Measurements from ENCODE around the gene LAYN. TPM values are rescaled to one million over a fixed set of nuclear protein-coding genes. Genes with fewer than 3 reads are reported as not detected.

The LAYN gene
- total and polyA plus RNA-seq, 9 of the 15 experiments (the other 6 are each of a cell fraction or from before 2014, with no cell fraction given): not detected

DNA sequence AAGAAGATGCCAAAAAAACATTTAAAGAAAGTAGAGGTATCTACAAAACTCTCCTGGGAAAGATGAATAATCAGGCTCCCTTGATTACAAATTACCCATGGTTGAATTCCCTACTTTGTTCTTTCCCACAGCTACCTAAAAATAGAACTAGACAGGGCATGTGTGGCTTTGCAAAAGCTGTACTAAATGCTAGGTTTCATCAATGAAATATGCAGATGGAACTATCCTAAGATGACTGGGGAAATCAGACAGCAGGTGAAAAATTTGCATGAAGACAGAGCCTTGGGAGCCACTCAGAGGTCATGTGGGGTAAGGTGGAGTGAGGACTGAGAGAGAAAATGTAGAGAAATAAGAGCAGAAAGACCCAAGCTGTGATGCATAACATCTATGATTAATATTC lies 14.7 kb downstream of the LAYN start:
- Histone ChIP-seq H2AFZ (ENCODE audit: low read depth, low read length) (no peak overlapping the region), H3K4me3 (no peak overlapping the region), H3K9ac (ENCODE audit: insufficient read depth in 1 of 2, low read depth in 2 of 2, low read length in 2 of 2) (no peak overlapping the region), H3K9me3 (replicated peaks; ENCODE audit: control insufficient read depth, insufficient read depth, low read depth, low read length) (no peaks in the 10 kb centered on the region), H3K27ac (ENCODE audit: extremely low read depth, low read depth, low read length) (no peak overlapping the region), H4K20me1 (replicated peaks; ENCODE audit: control insufficient read depth, insufficient read depth, low read length) (no peaks in the 10 kb centered on the region), H3K9me1 (ENCODE audit: control insufficient read depth, insufficient read depth, low read length) (no peaks in the 10 kb centered on the region), H3K36me3 (ENCODE audit: control insufficient read depth, insufficient read depth, low read length) (no peaks in the 10 kb centered on the region), H3K4me1 (replicated peaks in 1 of 2; ENCODE audit: control insufficient read depth in 2 of 2, insufficient read depth in 2 of 2, low read length in 2 of 2) (no peaks in the 10 kb centered on the region), H3K4me2 (ENCODE audit: insufficient read depth, low read length) (no peak overlapping the region), H3K27me3 (ENCODE audit: control insufficient read depth in 2 of 2, insufficient read depth in 2 of 2, low read length in 2 of 2) (peaks cover 0 to 4% of the 10 kb centered on the region in 2 experiments; a peak in 3 of 5 replicates), H3K79me2 (ENCODE audit: control insufficient read depth, insufficient read depth, low read length) (no peaks in the 10 kb centered on the region)
- ATAC-seq: no peak
- no TSS peak for BruUV-seq (replicated peaks)
- POLR2A ChIA-PET: no interaction called here
- CTCF ChIA-PET (ENCODE audit: low intra/inter-chr PET ratio): interaction anchor here (0.7 kb wide), 1 partner anchor 12 kb away, joined by 3 read pairs; no protein-coding TSS in a partner anchor
- FAIRE-seq: no peak
- no peak for DNase-seq (ENCODE audit: extremely low read depth in 1 of 4, low spot score in 3 of 4)
- in situ Hi-C loops (cut with MboI): no loop called here
- intact Hi-C loops (cut with micrococcal nuclease): no loop called here
- TF ChIP-seq CTBP1 (IDR thresholded peaks at IDR 0.05; ENCODE audit: borderline replicate concordance) (no peak), ILF3 (IDR thresholded peaks at IDR 0.05; ENCODE audit: borderline replicate concordance) (no peak), CC2D1A (IDR thresholded peaks at IDR 0.05) (no peak)
- TF ChIP-seq, protein P1, sequence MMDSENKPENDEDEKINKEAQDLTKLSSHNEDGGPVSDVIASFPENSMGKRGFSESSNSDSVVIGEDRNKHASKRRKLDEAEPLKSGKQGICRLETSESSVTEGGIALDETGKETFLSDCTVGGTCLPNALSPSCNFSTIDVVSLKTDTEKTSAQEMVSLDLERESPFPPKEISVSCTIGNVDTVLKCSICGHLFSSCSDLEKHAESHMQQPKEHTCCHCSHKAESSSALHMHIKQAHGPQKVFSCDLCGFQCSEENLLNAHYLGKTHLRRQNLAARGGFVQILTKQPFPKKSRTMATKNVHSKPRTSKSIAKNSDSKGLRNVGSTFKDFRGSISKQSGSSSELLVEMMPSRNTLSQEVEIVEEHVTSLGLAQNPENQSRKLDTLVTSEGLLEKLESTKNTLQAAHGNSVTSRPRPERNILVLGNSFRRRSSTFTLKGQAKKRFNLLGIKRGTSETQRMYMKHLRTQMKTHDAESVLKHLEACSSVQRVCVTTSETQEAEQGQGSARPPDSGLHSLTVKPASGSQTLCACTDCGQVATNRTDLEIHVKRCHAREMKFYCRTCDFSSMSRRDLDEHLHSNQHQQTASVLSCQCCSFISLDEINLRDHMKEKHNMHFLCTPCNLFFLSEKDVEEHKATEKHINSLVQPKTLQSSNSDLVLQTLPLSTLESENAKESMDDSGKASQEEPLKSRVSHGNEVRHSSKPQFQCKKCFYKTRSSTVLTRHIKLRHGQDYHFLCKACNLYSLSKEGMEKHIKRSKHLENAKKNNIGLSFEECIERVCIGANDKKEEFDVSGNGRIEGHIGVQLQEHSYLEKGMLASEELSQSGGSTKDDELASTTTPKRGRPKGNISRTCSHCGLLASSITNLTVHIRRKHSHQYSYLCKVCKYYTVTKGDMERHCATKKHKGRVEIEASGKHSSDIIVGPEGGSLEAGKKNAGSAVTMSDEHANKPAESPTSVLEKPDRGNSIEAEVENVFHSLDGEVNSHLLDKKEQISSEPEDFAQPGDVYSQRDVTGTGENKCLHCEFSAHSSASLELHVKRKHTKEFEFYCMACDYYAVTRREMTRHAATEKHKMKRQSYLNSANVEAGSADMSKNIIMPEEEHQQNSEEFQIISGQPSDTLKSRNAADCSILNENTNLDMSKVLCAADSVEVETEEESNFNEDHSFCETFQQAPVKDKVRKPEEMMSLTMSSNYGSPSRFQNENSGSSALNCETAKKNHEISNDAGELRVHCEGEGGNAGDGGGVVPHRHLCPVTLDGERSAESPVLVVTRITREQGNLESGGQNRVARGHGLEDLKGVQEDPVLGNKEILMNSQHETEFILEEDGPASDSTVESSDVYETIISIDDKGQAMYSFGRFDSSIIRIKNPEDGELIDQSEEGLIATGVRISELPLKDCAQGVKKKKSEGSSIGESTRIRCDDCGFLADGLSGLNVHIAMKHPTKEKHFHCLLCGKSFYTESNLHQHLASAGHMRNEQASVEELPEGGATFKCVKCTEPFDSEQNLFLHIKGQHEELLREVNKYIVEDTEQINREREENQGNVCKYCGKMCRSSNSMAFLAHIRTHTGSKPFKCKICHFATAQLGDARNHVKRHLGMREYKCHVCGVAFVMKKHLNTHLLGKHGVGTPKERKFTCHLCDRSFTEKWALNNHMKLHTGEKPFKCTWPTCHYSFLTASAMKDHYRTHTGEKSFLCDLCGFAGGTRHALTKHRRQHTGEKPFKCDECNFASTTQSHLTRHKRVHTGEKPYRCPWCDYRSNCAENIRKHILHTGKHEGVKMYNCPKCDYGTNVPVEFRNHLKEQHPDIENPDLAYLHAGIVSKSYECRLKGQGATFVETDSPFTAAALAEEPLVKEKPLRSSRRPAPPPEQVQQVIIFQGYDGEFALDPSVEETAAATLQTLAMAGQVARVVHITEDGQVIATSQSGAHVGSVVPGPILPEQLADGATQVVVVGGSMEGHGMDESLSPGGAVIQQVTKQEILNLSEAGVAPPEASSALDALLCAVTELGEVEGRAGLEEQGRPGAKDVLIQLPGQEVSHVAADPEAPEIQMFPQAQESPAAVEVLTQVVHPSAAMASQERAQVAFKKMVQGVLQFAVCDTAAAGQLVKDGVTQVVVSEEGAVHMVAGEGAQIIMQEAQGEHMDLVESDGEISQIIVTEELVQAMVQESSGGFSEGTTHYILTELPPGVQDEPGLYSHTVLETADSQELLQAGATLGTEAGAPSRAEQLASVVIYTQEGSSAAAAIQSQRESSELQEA (IDR thresholded peaks at IDR 0.05; ENCODE audit: low read depth): no peak
- TF ChIP-seq, protein P2, sequence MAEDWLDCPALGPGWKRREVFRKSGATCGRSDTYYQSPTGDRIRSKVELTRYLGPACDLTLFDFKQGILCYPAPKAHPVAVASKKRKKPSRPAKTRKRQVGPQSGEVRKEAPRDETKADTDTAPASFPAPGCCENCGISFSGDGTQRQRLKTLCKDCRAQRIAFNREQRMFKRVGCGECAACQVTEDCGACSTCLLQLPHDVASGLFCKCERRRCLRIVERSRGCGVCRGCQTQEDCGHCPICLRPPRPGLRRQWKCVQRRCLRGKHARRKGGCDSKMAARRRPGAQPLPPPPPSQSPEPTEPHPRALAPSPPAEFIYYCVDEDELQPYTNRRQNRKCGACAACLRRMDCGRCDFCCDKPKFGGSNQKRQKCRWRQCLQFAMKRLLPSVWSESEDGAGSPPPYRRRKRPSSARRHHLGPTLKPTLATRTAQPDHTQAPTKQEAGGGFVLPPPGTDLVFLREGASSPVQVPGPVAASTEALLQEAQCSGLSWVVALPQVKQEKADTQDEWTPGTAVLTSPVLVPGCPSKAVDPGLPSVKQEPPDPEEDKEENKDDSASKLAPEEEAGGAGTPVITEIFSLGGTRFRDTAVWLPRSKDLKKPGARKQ (CRISPR knock-in tag; IDR thresholded peaks at IDR 0.05): no peak
- TF ChIP-seq, protein P3, sequence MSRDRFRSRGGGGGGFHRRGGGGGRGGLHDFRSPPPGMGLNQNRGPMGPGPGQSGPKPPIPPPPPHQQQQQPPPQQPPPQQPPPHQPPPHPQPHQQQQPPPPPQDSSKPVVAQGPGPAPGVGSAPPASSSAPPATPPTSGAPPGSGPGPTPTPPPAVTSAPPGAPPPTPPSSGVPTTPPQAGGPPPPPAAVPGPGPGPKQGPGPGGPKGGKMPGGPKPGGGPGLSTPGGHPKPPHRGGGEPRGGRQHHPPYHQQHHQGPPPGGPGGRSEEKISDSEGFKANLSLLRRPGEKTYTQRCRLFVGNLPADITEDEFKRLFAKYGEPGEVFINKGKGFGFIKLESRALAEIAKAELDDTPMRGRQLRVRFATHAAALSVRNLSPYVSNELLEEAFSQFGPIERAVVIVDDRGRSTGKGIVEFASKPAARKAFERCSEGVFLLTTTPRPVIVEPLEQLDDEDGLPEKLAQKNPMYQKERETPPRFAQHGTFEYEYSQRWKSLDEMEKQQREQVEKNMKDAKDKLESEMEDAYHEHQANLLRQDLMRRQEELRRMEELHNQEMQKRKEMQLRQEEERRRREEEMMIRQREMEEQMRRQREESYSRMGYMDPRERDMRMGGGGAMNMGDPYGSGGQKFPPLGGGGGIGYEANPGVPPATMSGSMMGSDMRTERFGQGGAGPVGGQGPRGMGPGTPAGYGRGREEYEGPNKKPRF (IDR thresholded peaks at IDR 0.05; ENCODE audit: low read depth, low read length): no peak
- TF ChIP-seq, protein P4, sequence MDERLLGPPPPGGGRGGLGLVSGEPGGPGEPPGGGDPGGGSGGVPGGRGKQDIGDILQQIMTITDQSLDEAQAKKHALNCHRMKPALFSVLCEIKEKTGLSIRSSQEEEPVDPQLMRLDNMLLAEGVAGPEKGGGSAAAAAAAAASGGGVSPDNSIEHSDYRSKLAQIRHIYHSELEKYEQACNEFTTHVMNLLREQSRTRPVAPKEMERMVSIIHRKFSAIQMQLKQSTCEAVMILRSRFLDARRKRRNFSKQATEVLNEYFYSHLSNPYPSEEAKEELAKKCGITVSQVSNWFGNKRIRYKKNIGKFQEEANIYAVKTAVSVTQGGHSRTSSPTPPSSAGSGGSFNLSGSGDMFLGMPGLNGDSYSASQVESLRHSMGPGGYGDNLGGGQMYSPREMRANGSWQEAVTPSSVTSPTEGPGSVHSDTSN (CRISPR knock-in tag; IDR thresholded peaks at IDR 0.05; ENCODE audit: low read depth): no peak
- TF ChIP-seq, protein P4 (tag; conservative IDR thresholded peaks at IDR 0.05; ENCODE audit: low read depth): no peak

Measured in K562 (cell line).